ENCODE data around the gene ZMAT3.
"Not testable (repeated sequence)": the region's sequence is repeated elsewhere in the genome, so short reads cannot be mapped to it uniquely, and the experiment has no call there.

The ZMAT3 gene

DNA sequence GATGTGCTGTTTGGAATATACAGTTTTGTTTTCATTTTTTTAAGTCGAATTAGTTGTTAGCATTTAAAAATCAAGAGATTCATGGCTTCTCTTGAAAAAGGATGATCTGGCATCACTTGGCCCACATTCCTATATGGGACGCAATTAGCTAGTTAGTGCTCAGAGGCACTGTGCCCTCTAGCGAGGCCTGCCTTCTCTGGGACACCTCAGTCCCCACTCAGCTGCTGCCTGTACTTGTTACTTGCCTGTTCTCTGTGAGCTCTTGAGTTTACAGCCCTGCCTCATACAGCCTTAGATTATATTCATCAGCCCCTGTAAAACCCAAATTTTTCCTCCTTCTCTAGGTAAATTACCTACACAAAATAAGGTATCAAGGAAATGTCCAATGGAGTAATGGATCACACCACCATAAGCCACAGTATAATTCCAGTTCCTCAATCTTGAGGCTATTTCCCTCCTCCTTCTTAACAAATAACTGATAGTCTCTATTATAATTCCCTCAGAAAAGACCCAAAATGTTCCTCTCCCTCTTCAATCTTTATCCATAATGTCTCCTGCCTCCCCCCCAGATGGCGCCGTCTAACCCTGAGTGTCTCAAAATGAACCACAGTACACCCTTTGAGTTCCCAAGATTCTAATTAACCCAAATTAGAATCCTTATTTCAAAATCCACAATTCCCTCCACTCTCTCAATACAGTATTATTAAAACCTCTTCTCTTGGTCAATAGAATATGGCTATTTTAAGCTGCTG is 2.7 kb downstream of the ZMAT3 start:
- peak; percentile 18 for DNase-seq (ENCODE audit: low read depth)

GRCh38 chr3:179067839-179068238 is 3.8 kb downstream of the ZMAT3 start:
- no peak for DNase-seq (ENCODE audit: low read depth)

- DNase-seq (ENCODE audit: low read depth): no peak
These were observed 4.3 kb downstream of the ZMAT3 start for GRCh38 chr3:179067291-179067690.

DNA sequence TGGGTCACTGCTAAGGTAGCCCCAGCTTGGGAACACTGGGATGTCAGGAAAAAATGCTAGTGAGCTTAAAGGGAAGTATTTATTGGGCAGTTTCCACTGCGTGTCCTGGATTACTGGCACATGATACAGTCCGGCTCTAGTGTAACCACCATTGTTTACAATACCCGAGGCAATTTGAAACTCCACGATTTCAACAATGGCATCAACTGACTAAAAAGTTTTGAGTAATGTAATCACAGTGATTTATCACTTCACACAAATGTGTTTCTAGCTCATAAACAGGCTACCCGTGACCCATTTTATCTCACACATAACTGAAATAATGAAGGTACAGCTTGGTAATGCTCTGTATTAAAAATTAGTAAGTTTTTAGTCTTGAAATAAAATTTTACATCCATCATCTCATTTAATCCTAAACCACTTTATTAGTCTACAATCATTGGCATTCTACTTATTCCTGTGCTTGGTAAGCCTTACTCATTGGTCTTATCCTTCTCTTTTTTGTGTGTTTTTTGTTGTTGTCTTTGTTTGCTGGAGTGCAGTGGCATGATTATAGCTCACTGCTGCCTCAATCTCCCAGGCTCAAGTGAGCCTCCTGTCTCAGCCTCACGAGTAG is 7.6 kb downstream of the ZMAT3 start:
- no peak for DNase-seq (ENCODE audit: low read depth)

DNA sequence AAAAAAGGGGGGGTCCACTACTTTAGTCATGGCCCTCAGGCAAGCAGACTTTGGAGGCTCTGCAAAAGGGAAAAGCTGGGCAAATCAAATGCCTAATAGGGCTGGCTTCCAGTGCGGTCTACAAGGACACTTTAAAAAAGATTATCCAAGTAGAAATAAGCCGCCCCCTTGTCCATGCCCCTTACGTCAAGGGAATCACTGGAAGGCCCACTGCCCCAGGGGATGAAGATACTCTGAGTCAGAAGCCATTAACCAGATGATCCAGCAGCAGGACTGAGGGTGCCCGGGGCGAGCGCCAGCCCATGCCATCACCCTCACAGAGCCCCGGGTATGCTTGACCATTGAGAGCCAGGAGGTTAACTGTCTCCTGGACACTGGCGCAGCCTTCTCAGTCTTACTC is 15.3 kb downstream of the ZMAT3 start:
- DNase-seq (ENCODE audit: low read depth): no peak

DNA sequence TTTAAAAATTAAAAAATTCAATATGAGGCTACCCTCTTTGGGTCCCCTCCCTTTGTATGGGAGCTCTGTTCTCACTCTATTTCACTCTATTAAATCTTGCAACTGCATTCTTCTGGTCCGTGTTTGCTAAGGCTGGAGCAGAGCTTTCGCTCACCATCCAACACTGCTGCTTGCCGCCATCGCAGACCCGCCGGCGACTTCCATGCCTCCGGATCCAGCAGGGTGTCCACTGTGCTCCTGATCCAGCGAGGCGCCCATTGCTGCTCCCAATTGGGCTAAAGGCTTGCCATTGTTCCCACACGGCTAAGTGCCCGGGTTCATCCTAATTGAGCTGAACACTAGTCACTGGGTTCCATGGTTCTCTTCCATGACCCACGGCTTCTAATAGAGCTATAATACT is 17.0 kb downstream of the ZMAT3 start:
- DNase-seq (ENCODE audit: low read depth): not testable (repeated sequence)

- no peak for DNase-seq (ENCODE audit: low read depth)
These were observed 24.9 kb downstream of the ZMAT3 start for GRCh38 chr3:179046497-179047353.

GRCh38 chr3:179045719-179046402 is 25.7 kb downstream of the ZMAT3 start:
- no peak for DNase-seq (ENCODE audit: low read depth)

GRCh38 chr3:179038899-179039251 is 32.7 kb downstream of the ZMAT3 start:
- not testable (repeated sequence) for DNase-seq (ENCODE audit: low read depth)

DNA sequence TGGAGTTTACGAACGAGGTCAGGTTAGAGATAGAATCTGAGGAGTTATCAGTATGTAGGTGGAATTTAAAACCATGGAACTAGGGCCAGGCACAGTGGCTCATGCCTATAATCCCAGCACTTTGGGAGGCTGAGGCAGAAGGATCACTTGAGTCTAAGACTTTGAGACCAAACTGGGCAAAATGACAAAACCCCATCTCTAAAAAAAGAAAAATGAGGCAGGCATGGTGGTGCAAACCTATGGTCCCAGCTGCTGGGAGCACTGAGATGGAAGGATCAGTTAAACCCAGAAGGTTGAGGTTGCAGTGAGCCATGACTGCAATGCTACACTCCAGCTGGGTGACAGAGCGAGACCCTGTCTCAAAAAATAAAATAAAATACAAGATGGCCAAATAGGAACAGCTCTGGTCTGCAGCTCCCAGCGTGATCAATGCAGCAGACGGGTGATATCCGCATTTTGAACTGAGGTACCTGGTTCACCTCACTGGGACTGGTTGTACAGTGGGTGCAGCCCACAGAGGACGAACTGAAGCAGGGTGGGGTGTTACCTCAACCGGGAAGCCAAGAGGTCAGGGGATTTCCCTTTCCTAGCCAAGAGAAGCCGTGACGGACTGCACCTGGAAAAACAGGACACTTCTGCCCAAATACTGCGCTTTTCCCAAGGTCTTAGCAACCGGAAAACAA is 33.3 kb downstream of the ZMAT3 start:
- DNase-seq (ENCODE audit: low read depth): no peak

DNA sequence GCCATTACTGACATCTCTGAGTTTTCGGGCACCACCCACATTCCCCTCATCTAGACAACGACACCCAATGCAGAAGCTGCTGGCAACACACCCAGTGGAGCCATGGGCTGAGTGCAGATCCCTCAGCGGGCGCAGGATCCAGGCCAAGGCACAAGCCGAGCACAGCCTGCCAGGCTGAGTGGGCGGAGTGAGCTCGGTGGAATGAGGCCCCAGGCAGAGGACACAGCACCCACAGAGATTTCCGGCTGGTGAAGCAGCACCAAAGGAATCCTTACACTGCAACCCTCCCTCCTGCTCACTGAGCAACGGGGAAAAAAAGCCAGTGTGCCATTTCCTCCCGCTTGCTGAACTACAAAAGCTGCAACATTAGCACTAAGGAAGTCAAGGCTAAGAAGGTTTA is 34.3 kb downstream of the ZMAT3 start:
- DNase-seq (ENCODE audit: low read depth): peak; percentile 32

DNA sequence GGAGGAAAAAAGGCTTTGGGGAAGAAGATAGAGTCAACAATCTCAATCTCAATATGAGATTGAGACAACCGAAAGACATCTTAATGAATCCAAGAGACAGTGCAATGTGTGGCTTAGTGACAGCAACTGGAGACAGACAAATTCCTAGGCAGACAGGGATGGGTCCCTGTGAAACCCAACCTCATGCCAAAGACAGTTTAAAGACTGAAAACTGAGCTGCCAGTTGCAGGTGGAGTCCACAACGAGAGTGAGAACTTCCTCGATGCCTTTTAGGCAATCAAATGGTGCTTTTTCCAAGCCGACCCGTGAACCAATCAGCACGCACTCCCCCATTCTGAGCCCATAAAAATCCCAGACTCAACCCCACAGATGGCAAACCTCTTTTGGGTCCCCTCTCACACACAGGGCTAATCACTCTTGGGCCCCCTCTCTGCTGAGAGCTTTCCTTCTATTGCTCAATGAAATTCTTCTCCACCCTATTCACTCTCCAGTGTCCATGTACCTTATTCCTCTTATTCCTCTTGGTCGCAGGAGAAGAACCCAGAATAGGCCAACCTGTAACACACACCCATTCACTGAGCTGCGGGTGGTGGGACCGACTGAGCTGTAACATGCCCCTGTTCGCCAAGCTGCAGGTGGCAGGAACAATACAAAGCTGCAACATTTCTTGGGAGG is 34.8 kb downstream of the ZMAT3 start:
- DNase-seq (ENCODE audit: low read depth): no peak

GRCh38 chr3:179036226-179036625 is 35.4 kb downstream of the ZMAT3 start:
- DNase-seq (ENCODE audit: low read depth): no peak

GRCh38 chr3:179035232-179035631 is 36.4 kb downstream of the ZMAT3 start:
- no peak for DNase-seq (ENCODE audit: low read depth)

GRCh38 chr3:179033304-179033657 is 38.3 kb downstream of the ZMAT3 start:
- not testable (repeated sequence) for DNase-seq (ENCODE audit: low read depth)

GRCh38 chr3:179032454-179033303 is 38.9 kb downstream of the ZMAT3 start:
- DNase-seq (ENCODE audit: low read depth): not testable (repeated sequence)

GRCh38 chr3:179029096-179029495 is 42.5 kb downstream of the ZMAT3 start:
- no peak for DNase-seq (ENCODE audit: low read depth)

- no peak for DNase-seq (ENCODE audit: low read depth)
These were observed 43.2 kb downstream of the ZMAT3 start for GRCh38 chr3:179028408-179028807.

- DNase-seq (ENCODE audit: low read depth): no peak
These were observed 44.2 kb downstream of the ZMAT3 start for GRCh38 chr3:179027326-179027900.

- no peak for DNase-seq (ENCODE audit: low read depth)
These were observed 45.0 kb downstream of the ZMAT3 start for GRCh38 chr3:179026636-179027035.
